DOHH2 (cell line): ENCODE data around the gene SIRT2.

Source experiments
- H3F3A ChIP-seq: fragments of 200-600 bp; sonication (generic), shearing (Covaris generic); 2 replicates; pipeline ENCODE4 v1.6.0; 2016; ENCODE audit warnings: antibody characterized with exemption, mild to moderate bottlenecking; ENCODE audit not compliant: control insufficient read depth, insufficient read depth
- H3K27ac ChIP-seq: fragments of 200-600 bp; sonication (generic); 2 replicates; pipeline ENCODE4 v1.5.1; 2014; ENCODE audit warnings: low read depth, mild to moderate bottlenecking, low read length, moderate library complexity
- H3K27me3 ChIP-seq: fragments of 200-600 bp; sonication (generic); 2 replicates; pipeline ENCODE4 v1.6.1; 2014; ENCODE audit warnings: mild to moderate bottlenecking, low read length, mixed read lengths; ENCODE audit not compliant: control insufficient read depth
- H3K36me3 ChIP-seq: fragments of 200-600 bp; sonication (generic); 2 replicates; pipeline ENCODE4 v1.6.1; 2014; ENCODE audit warnings: mild to moderate bottlenecking, low read length, moderate library complexity, mixed read lengths; ENCODE audit not compliant: control insufficient read depth
- H3K4me1 ChIP-seq: fragments of 200-600 bp; sonication (generic); 2 replicates; pipeline ENCODE4 v1.6.1; 2014; ENCODE audit warnings: mild to moderate bottlenecking, low read length, mixed read lengths; ENCODE audit not compliant: control insufficient read depth
- H3K4me2 ChIP-seq: fragments of 200-600 bp; sonication (generic); 2 replicates; pipeline ENCODE4 v1.6.0; 2014; ENCODE audit warnings: mild to moderate bottlenecking, low read length, moderate library complexity
- H3K4me3 ChIP-seq: fragments of 200-600 bp; sonication (generic); 2 replicates; pipeline ENCODE4 v1.5.1; 2014; ENCODE audit warnings: mild to moderate bottlenecking, low read length, mixed read lengths
- H3K79me2 ChIP-seq: fragments of 200-600 bp; sonication (generic); 2 replicates; pipeline ENCODE4 v1.6.1; 2014; ENCODE audit warnings: mild to moderate bottlenecking, low read length, mixed read lengths; ENCODE audit not compliant: control insufficient read depth
- H3K9me2 ChIP-seq: fragments of 200-600 bp; sonication (generic); replicated peaks from 2 replicates; pipeline ENCODE4 v1.6.1; 2014; ENCODE audit warnings: mild to moderate bottlenecking, low read length, mixed read lengths; ENCODE audit not compliant: control insufficient read depth
- H3K9me3 ChIP-seq: fragments of 200-600 bp; sonication (generic); 2 replicates; pipeline ENCODE4 v1.6.1; 2014; ENCODE audit warnings: antibody characterized with exemption, low read length, mixed read lengths; ENCODE audit not compliant: control insufficient read depth, insufficient read depth
- H4K20me1 ChIP-seq: fragments of 200-600 bp; sonication (generic); 2 replicates; pipeline ENCODE4 v1.6.0; 2014; ENCODE audit warnings: low read depth, mild to moderate bottlenecking, antibody characterized with exemption, low read length, moderate library complexity; ENCODE audit not compliant: control insufficient read depth, insufficient read depth
- EZH2phosphoT487 ChIP-seq: fragments of 200-600 bp; sonication (generic); IDR thresholded peaks from 2 replicates; pipeline ENCODE4 v1.6.1; 2017; ENCODE audit warnings: borderline replicate concordance, mild to moderate bottlenecking, antibody characterized with exemption, low read length, moderate library complexity, mixed read lengths
- TF ChIP-seq, protein P1 (sequence below): fragments of 200-600 bp; sonication (generic); IDR thresholded peaks from one replicate; pipeline ENCODE4 v1.5.1; 2014; ENCODE audit warnings: antibody characterized with exemption, mild to moderate bottlenecking, low read depth, low read length; ENCODE audit not compliant: poor library complexity, severe bottlenecking

The SIRT2 gene

DNA sequence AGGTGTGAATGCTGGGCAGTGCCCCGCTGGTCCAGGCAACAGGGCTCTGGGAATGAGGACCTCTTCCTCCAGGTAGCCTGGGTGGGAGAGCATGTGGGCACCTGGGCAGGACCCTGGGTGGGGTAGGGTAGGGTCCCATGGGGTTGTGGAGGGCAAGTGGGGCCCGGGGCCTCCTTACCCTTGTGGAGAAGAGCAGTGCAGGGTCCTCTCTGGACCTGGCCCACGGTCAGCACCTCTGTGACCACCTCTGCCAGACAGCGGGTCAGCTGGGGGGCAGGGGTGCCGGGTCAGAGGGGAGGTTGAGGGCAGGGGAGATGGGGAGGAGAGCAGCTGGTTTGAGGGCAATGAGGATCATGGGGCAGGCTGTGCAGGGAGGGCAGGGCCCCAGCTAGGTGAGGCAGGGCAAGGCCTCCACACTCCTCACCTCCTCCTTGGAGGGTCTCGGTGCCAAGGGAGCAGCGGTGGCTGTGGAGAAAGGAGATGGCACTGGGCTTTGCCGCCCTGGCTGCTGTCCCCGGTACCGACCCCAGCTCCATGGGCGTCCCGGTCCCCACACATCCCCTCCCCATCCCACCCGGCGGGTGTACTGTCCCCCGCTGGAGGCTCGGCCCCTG lies 12.1 kb upstream of the SIRT2 start:
- H4K20me1 ChIP-seq, result no peaks in the 10 kb centered on the region
- no peaks in the 10 kb centered on the region for H3K4me1 ChIP-seq
- H3K4me3 ChIP-seq, result no peak overlapping the region
- H3K79me2 ChIP-seq, result no peaks in the 10 kb centered on the region
- H3K27ac ChIP-seq, result no peak overlapping the region
- H3K9me3 ChIP-seq, result no peaks in the 10 kb centered on the region
- no peaks in the 10 kb centered on the region for H3K27me3 ChIP-seq
- H3K36me3 ChIP-seq, result peaks cover 15% of the 10 kb centered on the region
- H3F3A ChIP-seq, result no peaks in the 10 kb centered on the region
- no peak for TF ChIP-seq EZH2phosphoT487
- TF ChIP-seq, protein P1, sequence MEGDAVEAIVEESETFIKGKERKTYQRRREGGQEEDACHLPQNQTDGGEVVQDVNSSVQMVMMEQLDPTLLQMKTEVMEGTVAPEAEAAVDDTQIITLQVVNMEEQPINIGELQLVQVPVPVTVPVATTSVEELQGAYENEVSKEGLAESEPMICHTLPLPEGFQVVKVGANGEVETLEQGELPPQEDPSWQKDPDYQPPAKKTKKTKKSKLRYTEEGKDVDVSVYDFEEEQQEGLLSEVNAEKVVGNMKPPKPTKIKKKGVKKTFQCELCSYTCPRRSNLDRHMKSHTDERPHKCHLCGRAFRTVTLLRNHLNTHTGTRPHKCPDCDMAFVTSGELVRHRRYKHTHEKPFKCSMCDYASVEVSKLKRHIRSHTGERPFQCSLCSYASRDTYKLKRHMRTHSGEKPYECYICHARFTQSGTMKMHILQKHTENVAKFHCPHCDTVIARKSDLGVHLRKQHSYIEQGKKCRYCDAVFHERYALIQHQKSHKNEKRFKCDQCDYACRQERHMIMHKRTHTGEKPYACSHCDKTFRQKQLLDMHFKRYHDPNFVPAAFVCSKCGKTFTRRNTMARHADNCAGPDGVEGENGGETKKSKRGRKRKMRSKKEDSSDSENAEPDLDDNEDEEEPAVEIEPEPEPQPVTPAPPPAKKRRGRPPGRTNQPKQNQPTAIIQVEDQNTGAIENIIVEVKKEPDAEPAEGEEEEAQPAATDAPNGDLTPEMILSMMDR, result no peak
- no peaks in the 10 kb centered on the region for H3K9me2 ChIP-seq
- no peak overlapping the region for H3K4me2 ChIP-seq

DNA sequence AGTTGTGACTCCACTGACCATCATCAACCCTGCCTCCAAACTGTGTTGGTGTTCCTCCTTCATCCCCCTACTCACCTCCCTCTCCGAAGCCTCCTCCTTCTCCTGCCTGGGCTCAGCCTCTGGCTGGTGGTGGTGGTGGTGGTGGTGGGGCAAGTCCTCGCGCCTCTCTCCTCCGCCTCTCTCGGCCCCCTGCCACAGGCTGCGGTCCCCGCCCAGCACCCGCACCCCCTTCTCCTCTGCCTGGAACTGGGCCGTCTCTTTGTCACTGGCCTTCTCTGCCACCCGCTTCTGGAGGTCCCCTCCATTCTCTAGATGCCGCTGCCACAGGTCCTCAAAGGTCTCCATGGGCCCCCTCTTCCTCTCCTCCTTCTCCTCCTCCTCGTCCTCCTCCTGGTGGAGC lies 11.1 kb upstream of the SIRT2 start:
- Histone ChIP-seq H3K9me3 (no peaks in the 10 kb centered on the region), H3K4me2 (no peak overlapping the region), H3K4me1 (no peaks in the 10 kb centered on the region), H4K20me1 (no peaks in the 10 kb centered on the region), H3K27me3 (no peaks in the 10 kb centered on the region), H3F3A (no peaks in the 10 kb centered on the region), H3K9me2 (no peaks in the 10 kb centered on the region), H3K4me3 (no peak overlapping the region), H3K79me2 (no peaks in the 10 kb centered on the region), H3K27ac (no peak overlapping the region), H3K36me3 (peaks cover 19% of the 10 kb centered on the region)
- no peak for TF ChIP-seq EZH2phosphoT487
- TF ChIP-seq, protein P1, result no peak

DNA sequence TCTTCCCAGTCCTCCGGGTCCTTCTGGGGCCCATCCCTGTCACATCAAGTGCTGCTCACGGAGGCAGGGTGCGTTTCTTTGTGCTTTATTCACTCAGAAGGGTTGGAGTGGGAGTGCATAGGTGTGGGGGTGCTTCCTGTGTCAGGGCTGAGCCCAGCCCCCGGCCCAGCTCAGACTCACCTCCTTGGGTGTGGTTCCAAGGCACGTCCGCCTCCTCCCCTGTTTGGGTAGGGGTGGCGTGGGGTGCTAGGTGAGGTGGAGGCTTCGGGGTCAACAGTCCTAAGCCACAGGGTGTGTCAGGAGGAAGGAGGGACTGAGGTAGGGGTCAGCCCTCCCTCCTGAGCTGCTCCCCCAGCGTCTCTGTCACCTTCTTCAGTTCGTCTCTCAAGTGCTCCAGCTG lies 9.5 kb upstream of the SIRT2 start:
- Histone ChIP-seq H3K4me3 (no peak overlapping the region), H3K79me2 (peaks cover 4% of the 10 kb centered on the region), H3K36me3 (peaks cover 33% of the 10 kb centered on the region), H3K9me2 (no peaks in the 10 kb centered on the region), H3K4me2 (no peak overlapping the region), H3K4me1 (no peaks in the 10 kb centered on the region), H3F3A (no peaks in the 10 kb centered on the region), H3K27me3 (no peaks in the 10 kb centered on the region), H3K9me3 (no peaks in the 10 kb centered on the region), H3K27ac (no peak overlapping the region), H4K20me1 (no peaks in the 10 kb centered on the region)
- TF ChIP-seq, protein P1, result no peak
- TF ChIP-seq EZH2phosphoT487, result no peak

DNA sequence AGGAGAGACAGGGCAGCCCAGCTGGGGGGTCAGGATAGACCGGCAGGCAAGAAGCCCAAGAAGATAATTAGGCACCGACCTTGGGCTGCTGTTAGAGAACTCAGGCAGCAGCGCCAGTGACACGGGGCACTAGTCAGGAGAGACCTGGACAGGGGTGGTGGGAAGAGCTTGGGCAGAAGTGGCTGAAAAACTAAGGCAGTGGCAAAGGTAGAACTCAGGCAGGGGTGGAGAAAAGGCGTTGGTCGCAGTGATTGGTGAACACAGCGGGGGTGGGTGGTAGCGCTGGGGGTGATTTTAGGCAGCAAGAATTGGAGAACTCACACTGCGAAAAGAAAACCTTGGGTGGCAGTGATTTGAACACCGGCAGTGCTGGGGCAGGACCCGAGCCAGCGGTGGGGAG lies 8.3 kb upstream of the SIRT2 start:
- no peaks in the 10 kb centered on the region for H3K27me3 ChIP-seq
- H3K4me1 ChIP-seq, result no peaks in the 10 kb centered on the region
- H3K9me2 ChIP-seq, result no peaks in the 10 kb centered on the region
- H3K4me3 ChIP-seq, result no peak overlapping the region
- H3K36me3 ChIP-seq, result peaks cover 33% of the 10 kb centered on the region
- no peaks in the 10 kb centered on the region for H4K20me1 ChIP-seq
- no peaks in the 10 kb centered on the region for H3K9me3 ChIP-seq
- H3K27ac ChIP-seq, result no peak overlapping the region
- H3K4me2 ChIP-seq, result no peak overlapping the region
- TF ChIP-seq, protein P1, result no peak
- TF ChIP-seq EZH2phosphoT487, result no peak
- no peaks in the 10 kb centered on the region for H3F3A ChIP-seq
- H3K79me2 ChIP-seq, result peaks cover 12% of the 10 kb centered on the region
